Liver (tissue), 9 donors: Measurements from ENCODE around the gene SKOR2. TPM values are rescaled to one million over a fixed set of nuclear protein-coding genes. Genes with fewer than 3 reads are reported as not detected.
A peak's percentile ranks its signal among the peaks of the same experiment; 100 is the strongest.

ENCODE experiments used
- DNase-seq: peaks from one replicate; pipeline ENCODE4 v3.0.0-alpha.2; 2017; ENCODE audit warnings: low spot score
- H3K27ac ChIP-seq, 2 donors: one replicate each; pipeline ENCODE4 v1.7.0; 2013; ENCODE audit warnings: inconsistent platforms in 2 of 2, low read length in 2 of 2, control low read depth in 1 of 2, low read depth in 1 of 2, mild to moderate bottlenecking in 1 of 2
- H3K27me3 ChIP-seq, 4 donors: one replicate each; pipeline versions ENCODE4 v1.6.1 to v1.7.0; 2013; ENCODE audit warnings: low read length in 3 of 4, inconsistent platforms in 1 of 4, mild to moderate bottlenecking in 1 of 4, moderate library complexity in 1 of 4; ENCODE audit not compliant: control insufficient read depth in 4 of 4, insufficient read depth in 4 of 4
- H3K36me3 ChIP-seq, 4 donors: one replicate each; pipeline versions ENCODE4 v1.6.1 to v1.7.0; 2013; ENCODE audit warnings: low read length in 3 of 4, mild to moderate bottlenecking in 3 of 4, low read depth in 1 of 4, moderate library complexity in 1 of 4; ENCODE audit not compliant: control insufficient read depth in 4 of 4, insufficient read depth in 3 of 4
- H3K4me1 ChIP-seq, 4 donors: one replicate each; pipeline versions ENCODE4 v1.6.1 to v1.7.0; 2013; ENCODE audit warnings: low read length in 3 of 4, mild to moderate bottlenecking in 3 of 4, moderate library complexity in 1 of 4; ENCODE audit not compliant: control insufficient read depth in 4 of 4, insufficient read depth in 4 of 4
- H3K4me3 ChIP-seq, 3 donors: one replicate each; pipeline versions ENCODE4 v1.6.1 to v1.7.0; 2013; ENCODE audit warnings: low read length in 3 of 3, control low read depth in 1 of 3, low read depth in 1 of 3, mild to moderate bottlenecking in 1 of 3
- H3K9ac ChIP-seq, 2 donors: one replicate each; pipeline ENCODE4 v1.7.0; 2013; ENCODE audit warnings: low read length in 2 of 2, mild to moderate bottlenecking in 2 of 2, moderate library complexity in 2 of 2, control low read depth in 1 of 2, low read depth in 1 of 2
- H3K9me3 ChIP-seq, 4 donors: one replicate each; pipeline versions ENCODE4 v1.6.1 to v1.7.0; 2013; ENCODE audit warnings: low read length in 3 of 4; ENCODE audit not compliant: control insufficient read depth in 4 of 4
- ATF3 ChIP-seq: IDR thresholded peaks from 2 replicates; pipeline ENCODE4 v1.6.1; 2016; ENCODE audit warnings: antibody characterized with exemption
- CTCF ChIP-seq: fragments of 150-350 bp; IDR thresholded peaks from 2 replicates; pipeline ENCODE4 v1.5.1; 2017; ENCODE audit warnings: improper control_type of control experiment, low read depth, low read length; ENCODE audit not compliant: missing input control
- EGR1 ChIP-seq, 2 donors: IDR thresholded peaks; 2 replicates each; pipeline ENCODE4 v1.6.1; 2016 to 2018; ENCODE audit warnings: antibody characterized with exemption in 2 of 2, low read depth in 2 of 2
- FOXA1 ChIP-seq: IDR thresholded peaks from 2 replicates; pipeline ENCODE4 v1.6.1; 2016; ENCODE audit warnings: antibody characterized with exemption
- FOXA2 ChIP-seq: IDR thresholded peaks from 2 replicates; pipeline ENCODE4 v1.6.1; 2016; ENCODE audit warnings: antibody characterized with exemption
- GABPA ChIP-seq, 2 donors: IDR thresholded peaks in 1 of 2; conservative IDR thresholded peaks in 1 of 2; 2 replicates each; pipeline ENCODE4 v1.6.1; 2016; ENCODE audit warnings: antibody characterized with exemption in 2 of 2, mild to moderate bottlenecking in 1 of 2, moderate library complexity in 1 of 2
- HNF4A ChIP-seq, 2 donors: conservative IDR thresholded peaks; 2 replicates each; pipeline ENCODE4 v1.6.1; 2016; ENCODE audit warnings: antibody characterized with exemption in 2 of 2, mild to moderate bottlenecking in 2 of 2
- HNF4G ChIP-seq: IDR thresholded peaks from 2 replicates; pipeline ENCODE4 v1.6.1; 2016; ENCODE audit warnings: antibody characterized with exemption
- JUND ChIP-seq, 2 donors: IDR thresholded peaks; 2 replicates each; pipeline ENCODE4 v1.6.1; 2016; ENCODE audit warnings: antibody characterized with exemption in 2 of 2
- NR2F2 ChIP-seq: IDR thresholded peaks from 2 replicates; pipeline ENCODE4 v1.6.1; 2016; ENCODE audit warnings: antibody characterized with exemption
- RAD21 ChIP-seq, 2 donors: IDR thresholded peaks; 2 replicates each; pipeline ENCODE4 v1.6.1; 2016; ENCODE audit warnings: antibody characterized with exemption in 2 of 2, mild to moderate bottlenecking in 2 of 2
- REST ChIP-seq: IDR thresholded peaks from 2 replicates; pipeline ENCODE4 v1.6.1; 2016; ENCODE audit warnings: antibody characterized with exemption, mild to moderate bottlenecking
- RXRA ChIP-seq, 2 donors: IDR thresholded peaks; 2 replicates each; pipeline ENCODE4 v1.6.1; 2017 to 2018; ENCODE audit warnings: antibody characterized with exemption in 2 of 2, mild to moderate bottlenecking in 1 of 2
- SP1 ChIP-seq: IDR thresholded peaks from 2 replicates; pipeline ENCODE4 v1.6.1; 2018; ENCODE audit warnings: antibody characterized with exemption, mild to moderate bottlenecking
- TAF1 ChIP-seq: conservative IDR thresholded peaks from 2 replicates; pipeline ENCODE4 v1.6.1; 2016; ENCODE audit warnings: antibody characterized with exemption, mild to moderate bottlenecking
- YY1 ChIP-seq: IDR thresholded peaks from 2 replicates; pipeline ENCODE4 v1.6.1; 2016; ENCODE audit warnings: antibody characterized with exemption, mild to moderate bottlenecking
- ZBTB33 ChIP-seq: IDR thresholded peaks from 2 replicates; pipeline ENCODE4 v1.6.1; 2016; ENCODE audit warnings: antibody characterized with exemption
- WGBS: extraction: QIAGEN DNeasy Blood & Tissue Kit; methylation state at CpG from one replicate; pipeline ENCODE4 v1.1.7; 2013; 5-methylcytosine and 5-hydroxymethylcytosine counted together
- polyA plus RNA-seq, 2 donors: library from polyadenylated mRNA; stranded (reverse) in 1 of 2; unstranded in 1 of 2; fragments of 200-250 nt in 1 of 2; fragments of >200 nt in 1 of 2; fragmentation: Nextera tagmentation in 1 of 2; extraction: Ambion mirVana in 1 of 2; gene quantifications; one replicate each; pipeline versions ENCODE4 v1.2.1 to v1.2.3, GENCODE V29; 2013 to 2015
- total RNA-seq, 2 donors: library from RNA; depleted of rRNA; stranded (reverse); fragments of >200 nt; gene quantifications; one replicate each; pipeline ENCODE4 v1.2.3, GENCODE V29; 2014
- donor health status: healthy.
- donor health status: healthy.
- donor health status: healthy.
- donor health status: healthy.
- donor health status: healthy.

The SKOR2 gene
- total and polyA plus RNA-seq, 4 donors = not detected

GRCh38 chr18:47204908-47205522 lies 46.4 kb downstream of the SKOR2 start:
- Histone ChIP-seq H3K27ac (no peak overlapping the region), H3K4me1 (no peaks in the 10 kb centered on the region), H3K27me3 (no peaks in the 10 kb centered on the region), H3K36me3 (no peaks in the 10 kb centered on the region), H3K4me3 (no peak overlapping the region), H3K9me3 (no peaks in the 10 kb centered on the region), H3K9ac (no peak overlapping the region)
- peak; percentile 46 for DNase-seq
- TF ChIP-seq ZBTB33 (no peak), REST (no peak), RAD21 (IDR thresholded peaks at IDR 0.05) (peak; percentile 78 to 87), GABPA (IDR thresholded peaks at IDR 0.05 in 1 of 2, conservative IDR thresholded peaks at IDR 0.05 in 1 of 2) (no peak), FOXA2 (no peak), CTCF (peak; percentile 84), SP1 (no peak)
- WGBS = 41% methylated on average over 3 of the region's 3 CpGs

GRCh38 chr18:47203626-47204464 lies 47.6 kb downstream of the SKOR2 start:
- 61% methylated on average over 3 of the region's 3 CpGs for WGBS
- H3K36me3 ChIP-seq = no peaks in the 10 kb centered on the region
- DNase-seq = no peak
- H3K9me3 ChIP-seq = no peaks in the 10 kb centered on the region
- TF ChIP-seq TAF1 = no peak
- no peak for TF ChIP-seq RXRA (IDR thresholded peaks at IDR 0.05)
- no peak for TF ChIP-seq ZBTB33
- TF ChIP-seq HNF4A (conservative IDR thresholded peaks at IDR 0.05) = no peak
- TF ChIP-seq GABPA (IDR thresholded peaks at IDR 0.05 in 1 of 2, conservative IDR thresholded peaks at IDR 0.05 in 1 of 2) = no peak
- TF ChIP-seq YY1 = no peak
- TF ChIP-seq RAD21 (IDR thresholded peaks at IDR 0.05) = no peak
- TF ChIP-seq CTCF = no peak
- no peak for TF ChIP-seq HNF4G
- TF ChIP-seq FOXA1 = no peak
- TF ChIP-seq JUND (IDR thresholded peaks at IDR 0.05) = no peak
- no peak for TF ChIP-seq ATF3
- TF ChIP-seq NR2F2 = no peak
- TF ChIP-seq FOXA2 = no peak
- TF ChIP-seq EGR1 (IDR thresholded peaks at IDR 0.05; ENCODE audit: low read depth in 2 of 2) = no peak
- H3K4me3 ChIP-seq = no peak overlapping the region
- no peaks in the 10 kb centered on the region for H3K27me3 ChIP-seq
- H3K9ac ChIP-seq = no peak overlapping the region
- no peaks in the 10 kb centered on the region for H3K4me1 ChIP-seq
- no peak overlapping the region for H3K27ac ChIP-seq
